ENCODE data around the gene LAPTM5.

GRCh38 chr1:30793209-30793608 lies 35.6 kb upstream of the LAPTM5 start:
- TF ChIP-seq CTCF (IDR thresholded peaks at IDR 0.05) = no peak
- no peak for TF ChIP-seq POLR2AphosphoS5 (IDR thresholded peaks at IDR 0.05)
- TF ChIP-seq POLR2A (IDR thresholded peaks at IDR 0.05) = no peak
